ENCODE results near the gene ATP11B.

ATP11B gene

GRCh38 chr3:182910936-182911781, 117.9 kb downstream of the ATP11B start:
- DNase-seq (ENCODE audit: low read depth): no peak

GRCh38 chr3:182911782-182912111, 118.4 kb downstream of the ATP11B start:
- DNase-seq (ENCODE audit: low read depth): no peak

GRCh38 chr3:182912474-182912873, 119.2 kb downstream of the ATP11B start:
- no peak for DNase-seq (ENCODE audit: low read depth)

GRCh38 chr3:182913889-182914288, 120.6 kb downstream of the ATP11B start:
- DNase-seq (ENCODE audit: low read depth): no peak

- no peak for DNase-seq (ENCODE audit: low read depth)
Observed at GRCh38 chr3:182914341-182914740, 121.0 kb downstream of the ATP11B start.

- no peak for DNase-seq (ENCODE audit: low read depth)
Observed at GRCh38 chr3:182917134-182917533, 123.8 kb downstream of the ATP11B start.

- DNase-seq (ENCODE audit: low read depth): no peak
Observed at GRCh38 chr3:182919866-182920357, 126.6 kb downstream of the ATP11B start.

GRCh38 chr3:182920515-182921084, 127.3 kb downstream of the ATP11B start:
- no peak for DNase-seq (ENCODE audit: low read depth)

GRCh38 chr3:182921665-182922355, 128.5 kb downstream of the ATP11B start:
- DNase-seq (ENCODE audit: low read depth): no peak

- no peak for DNase-seq (ENCODE audit: low read depth)
Observed at GRCh38 chr3:182925330-182925943, 132.1 kb downstream of the ATP11B start.

- no peak for DNase-seq (ENCODE audit: low read depth)
Observed at GRCh38 chr3:182925944-182926337, 132.6 kb downstream of the ATP11B start.

GRCh38 chr3:182935803-182936202, 142.5 kb downstream of the ATP11B start:
- DNase-seq (ENCODE audit: low read depth): no peak

- no peak for DNase-seq (ENCODE audit: low read depth)
Observed at GRCh38 chr3:182936239-182936917, 143.1 kb downstream of the ATP11B start.

- no peak for DNase-seq (ENCODE audit: low read depth)
Observed at GRCh38 chr3:182936918-182937285, 143.6 kb downstream of the ATP11B start.

GRCh38 chr3:182937293-182938051, 144.2 kb downstream of the ATP11B start:
- DNase-seq (ENCODE audit: low read depth): no peak

GRCh38 chr3:182940266-182940808, 147.0 kb downstream of the ATP11B start:
- no peak for DNase-seq (ENCODE audit: low read depth)

GRCh38 chr3:182941719-182942118, 148.4 kb downstream of the ATP11B start:
- DNase-seq (ENCODE audit: low read depth): no peak

GRCh38 chr3:182947888-182948287, 154.6 kb downstream of the ATP11B start:
- DNase-seq (ENCODE audit: low read depth): no peak

- DNase-seq (ENCODE audit: low read depth): no peak
Observed at GRCh38 chr3:182948305-182948704, 155.0 kb downstream of the ATP11B start.

- no peak for DNase-seq (ENCODE audit: low read depth)
Observed at GRCh38 chr3:182949688-182950087, 156.4 kb downstream of the ATP11B start.
